CD4-positive, alpha-beta T cell treated with Interleukin-1 beta for 1 hour (primary cell): Measurements from ENCODE around the gene PTGDR2.
"Not testable (repeated sequence)": the region's sequence is repeated elsewhere in the genome, so short reads cannot be mapped to it uniquely, and the experiment has no call there.

Experiments
- DNase-seq, 2 donors: peaks; one replicate each; pipeline ENCODE4 v3.0.0-alpha.2; 2020 to 2022

The PTGDR2 gene

GRCh38 chr11:60841797-60842667 is 13.7 kb downstream of the PTGDR2 start, which contains the start of gene CCDC86:
Gene CCDC86 (plus strand): TSS chr11:60842113. CDS start chr11:60842125, 12 bp downstream.
- DNase-seq, result peak; percentile 97 to 98

DNA sequence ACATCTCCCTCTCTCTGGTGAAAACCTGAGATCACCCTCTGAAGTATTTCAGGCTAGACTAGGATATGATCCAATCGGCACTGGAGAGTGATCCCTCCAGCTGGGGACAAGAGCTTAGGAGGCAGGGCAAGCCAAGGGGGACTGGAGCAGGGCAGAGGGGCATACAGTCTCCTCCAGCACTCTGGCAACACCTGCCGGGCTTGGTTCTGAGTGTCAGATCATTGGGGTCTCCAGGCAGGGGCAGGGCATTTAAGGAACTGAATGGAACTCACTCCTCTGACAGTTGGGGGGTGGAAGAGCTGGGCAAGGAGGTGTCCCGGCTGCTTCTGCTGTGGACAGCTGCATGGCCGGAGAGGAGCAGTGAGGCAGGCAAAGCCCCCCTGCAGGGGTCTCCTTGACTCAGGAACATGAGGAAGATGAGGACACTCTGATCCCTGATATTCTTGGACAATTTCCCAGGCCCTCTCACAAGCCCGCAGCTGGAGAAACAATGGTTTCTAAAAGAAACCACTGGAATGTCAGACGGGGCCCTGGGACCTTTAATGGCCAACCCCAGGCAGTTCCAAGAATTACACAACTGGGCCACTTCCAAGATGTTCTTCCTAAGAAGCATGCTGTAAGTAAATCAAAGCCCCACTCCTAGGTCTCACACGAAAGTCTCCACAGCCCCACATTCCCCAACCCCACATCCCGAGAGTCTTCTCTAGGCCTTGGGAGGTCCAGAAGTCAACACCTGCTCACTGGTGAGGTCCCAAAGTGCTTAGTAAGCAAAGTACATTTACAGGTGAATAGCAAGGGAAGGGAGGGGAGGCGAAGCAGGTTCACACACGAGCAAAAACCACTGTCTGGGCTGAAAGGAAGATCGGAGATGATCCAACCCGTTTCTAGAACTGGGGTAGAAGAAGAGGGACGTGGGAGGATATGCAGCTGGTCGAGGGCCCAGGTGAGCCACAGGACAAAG is 15.0 kb downstream of the PTGDR2 start:
- no peak for DNase-seq

- no peak for DNase-seq
Observed at GRCh38 chr11:60838132-60838531, 17.6 kb downstream of the PTGDR2 start.

DNA sequence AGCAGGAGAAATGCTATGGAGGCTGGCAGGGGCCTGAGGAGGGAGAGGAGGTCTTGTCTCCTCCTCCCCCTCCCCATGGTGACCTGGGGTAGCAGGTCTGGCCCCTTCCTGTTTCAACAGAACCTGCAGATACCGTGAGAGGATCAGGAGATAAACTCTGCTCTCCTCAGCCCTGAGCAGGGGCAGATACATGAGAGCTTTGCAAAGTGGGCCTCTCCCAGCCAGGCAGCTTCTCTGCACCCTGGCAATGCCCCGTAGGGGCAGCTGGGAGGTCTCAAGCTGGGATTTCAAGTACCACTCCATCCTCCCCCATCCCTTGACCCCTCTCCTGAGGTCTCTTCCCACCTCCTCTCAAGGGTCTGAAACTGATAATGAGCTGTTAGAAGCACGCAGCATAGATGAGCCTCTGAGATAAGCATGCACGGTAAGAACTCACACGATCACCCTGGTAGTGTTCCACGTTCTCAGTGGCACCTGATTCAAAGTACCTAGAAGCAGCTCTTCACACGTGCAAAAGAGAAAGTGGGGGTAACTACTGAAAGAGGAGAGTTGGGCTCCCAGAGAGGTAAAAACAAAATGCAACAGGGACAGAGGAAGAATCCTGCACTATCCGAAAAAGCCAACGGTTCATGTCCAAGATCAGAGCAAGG is 18.8 kb downstream of the PTGDR2 start:
- no peak for DNase-seq

DNA sequence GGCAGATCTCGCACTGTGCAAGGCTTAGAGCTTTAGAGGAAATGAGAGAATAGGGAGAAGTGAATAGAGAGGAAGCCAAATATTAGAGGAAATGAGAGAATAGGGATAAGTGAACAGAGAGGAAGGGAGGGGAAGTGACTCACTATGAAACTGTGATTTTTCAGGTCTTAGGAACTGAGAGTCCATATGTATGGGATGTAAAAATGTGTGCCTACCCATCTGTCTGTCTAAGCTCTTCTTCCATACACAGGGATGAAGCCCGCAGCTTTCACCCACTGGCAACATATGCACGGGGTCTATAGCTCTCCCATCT is 20.3 kb downstream of the PTGDR2 start:
- no peak for DNase-seq

DNA sequence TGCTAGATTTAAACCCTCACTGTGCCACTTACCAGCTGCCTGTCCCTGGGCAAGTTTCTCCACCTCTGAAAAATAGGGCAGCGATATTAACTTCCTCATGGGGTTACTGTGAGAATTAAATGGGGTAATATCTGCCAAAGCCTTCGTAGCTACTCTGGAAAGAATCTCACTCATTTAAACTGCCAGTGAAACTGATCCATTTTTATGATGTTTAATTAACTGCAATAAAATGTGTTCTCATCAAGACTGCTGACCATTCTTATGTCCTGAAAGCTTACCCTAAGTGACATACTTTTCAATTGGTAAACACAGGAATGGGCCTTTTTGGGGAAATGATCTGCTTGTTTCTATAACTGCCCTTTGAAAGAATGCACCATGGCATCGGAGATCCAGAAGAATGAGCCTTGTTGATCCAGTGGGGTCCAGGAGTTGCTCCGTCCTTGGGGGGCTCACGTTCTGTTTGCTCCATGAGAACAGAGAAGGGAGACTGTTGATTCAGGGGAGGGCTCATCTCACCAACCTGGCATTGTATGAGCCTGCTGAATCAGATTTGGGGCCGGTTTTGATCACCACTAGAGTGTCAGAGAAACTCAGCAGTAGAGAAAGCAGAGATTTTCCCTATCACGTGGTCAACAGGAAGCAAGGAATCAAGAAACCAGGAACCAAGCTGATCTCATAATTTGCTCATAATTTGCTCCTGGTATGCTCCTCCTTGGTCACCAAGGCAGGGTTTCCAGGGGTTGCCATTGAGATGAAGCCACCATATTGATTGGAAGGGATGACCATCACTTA is 20.8 kb downstream of the PTGDR2 start:
- DNase-seq, result no peak

DNA sequence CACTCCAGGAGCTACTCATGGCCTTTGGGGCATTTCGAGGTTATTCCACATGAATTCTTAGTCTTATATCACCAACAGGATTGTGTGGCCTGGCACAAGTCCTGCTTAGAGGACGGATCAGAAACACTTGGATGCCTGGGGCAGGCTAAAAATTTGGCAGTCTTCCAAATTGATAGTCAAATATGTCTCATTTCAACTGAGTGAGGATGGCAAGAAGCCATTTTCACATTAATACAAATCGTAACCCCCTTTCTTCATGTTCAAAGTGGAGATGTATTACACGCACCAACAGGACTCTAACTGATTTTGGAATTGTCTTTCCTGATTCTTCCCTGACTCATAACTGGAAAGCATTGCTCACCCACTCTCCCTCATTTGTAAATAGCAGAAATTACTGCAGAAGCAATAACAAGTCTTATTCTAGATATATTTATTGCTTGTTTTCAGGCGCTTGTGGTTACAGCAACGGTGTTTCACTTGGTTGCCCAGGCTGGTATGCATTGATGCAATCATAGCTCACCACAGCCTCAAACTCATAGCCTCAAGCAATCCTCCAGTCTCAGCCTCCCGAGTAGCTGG is 24.2 kb downstream of the PTGDR2 start:
- no peak for DNase-seq

DNA sequence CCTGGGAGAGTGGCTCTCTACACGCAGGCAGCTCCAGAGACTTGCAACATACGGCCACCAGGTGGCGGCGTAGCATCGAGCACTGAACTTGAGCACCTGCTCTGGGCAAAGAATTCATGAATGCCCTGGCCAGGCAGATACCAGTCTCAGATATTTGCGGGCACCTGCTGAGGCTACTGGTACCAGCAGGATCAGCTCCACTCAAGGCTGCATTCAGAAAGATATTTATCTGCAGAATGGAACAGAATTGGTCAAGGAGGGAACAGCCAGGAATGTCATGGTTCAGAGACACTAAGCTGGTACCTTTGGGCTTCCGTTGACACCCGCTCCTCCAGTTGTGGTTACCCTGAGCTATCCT is 24.6 kb downstream of the PTGDR2 start:
- peak; percentile 74 to 79 for DNase-seq

- DNase-seq, result no peak
Observed at GRCh38 chr11:60830478-60831142, 25.1 kb downstream of the PTGDR2 start.

GRCh38 chr11:60825790-60826189 is 30.0 kb downstream of the PTGDR2 start:
- no peak for DNase-seq

- DNase-seq, result no peak
Observed at GRCh38 chr11:60825118-60825517, 30.6 kb downstream of the PTGDR2 start.

- DNase-seq, result not testable (repeated sequence)
Observed at GRCh38 chr11:60823745-60824306, 31.9 kb downstream of the PTGDR2 start.

GRCh38 chr11:60821827-60822599 is 33.7 kb downstream of the PTGDR2 start:
- no peak for DNase-seq

- DNase-seq, result no peak
Observed at GRCh38 chr11:60818057-60818456, 37.7 kb downstream of the PTGDR2 start.

DNA sequence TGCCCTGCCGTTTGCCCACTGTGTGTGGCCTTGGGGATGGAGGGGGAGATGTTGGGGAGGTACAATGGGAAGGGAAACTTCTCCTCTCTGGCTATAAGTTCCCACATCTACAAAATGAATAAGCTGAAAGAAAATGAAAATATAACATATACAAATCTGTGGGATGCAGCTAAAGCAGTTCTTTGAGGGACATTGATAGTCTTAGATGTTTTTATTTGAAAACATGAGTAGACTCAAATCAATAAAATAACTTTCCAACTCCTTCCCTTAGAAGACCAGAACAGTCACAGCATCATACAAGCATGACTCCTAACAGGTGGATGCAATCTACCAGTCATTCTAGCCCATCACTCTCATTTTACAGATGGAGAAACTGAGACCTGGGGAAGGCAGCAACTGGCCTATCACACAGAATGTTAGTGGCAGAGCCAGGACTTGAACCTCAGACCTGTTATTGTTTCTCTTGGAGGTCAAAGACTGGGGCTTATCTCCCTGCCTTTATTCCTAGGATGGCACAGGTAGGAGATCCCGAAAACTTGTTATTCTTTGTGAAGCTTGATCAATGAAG is 39.1 kb downstream of the PTGDR2 start:
- DNase-seq, result no peak

GRCh38 chr11:60814112-60814511 is 41.6 kb downstream of the PTGDR2 start:
- no peak for DNase-seq

- no peak for DNase-seq
Observed at GRCh38 chr11:60813324-60813723, 42.4 kb downstream of the PTGDR2 start.

- no peak for DNase-seq
Observed at GRCh38 chr11:60810569-60810968, 45.2 kb downstream of the PTGDR2 start.

DNA sequence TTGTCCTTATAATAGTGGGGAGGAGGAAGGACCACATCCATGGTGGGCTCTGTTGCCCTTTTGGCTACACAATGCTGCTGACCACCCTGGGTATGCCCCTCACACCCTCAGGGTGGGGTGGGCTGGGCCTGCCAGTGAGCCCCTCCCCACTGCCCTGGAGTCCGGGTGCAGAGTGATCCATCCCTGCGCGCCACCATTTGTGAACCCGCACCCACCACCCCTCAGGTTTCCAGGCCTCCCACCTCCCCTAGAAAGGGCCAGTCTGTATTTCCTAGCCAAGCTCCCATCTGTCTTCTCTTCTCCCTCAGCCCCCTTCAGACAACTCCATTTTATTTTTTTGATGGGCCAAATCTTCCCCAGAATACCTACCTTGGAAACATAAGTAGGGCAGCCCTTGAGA is 45.6 kb downstream of the PTGDR2 start:
- DNase-seq, result no peak

GRCh38 chr11:60809691-60810090 is 46.1 kb downstream of the PTGDR2 start:
- DNase-seq, result no peak
